Endothelial cell of hepatic sinusoid (primary cell): ENCODE results near the gene GPR37L1.
"Not testable (repeated sequence)": the region's sequence is repeated elsewhere in the genome, so short reads cannot be mapped to it uniquely, and the experiment has no call there.

Source experiments
- in situ Hi-C: cut with HindIII; loops from 2 replicates; pipeline ENCODE4 v1.10.0; 2017; ENCODE audit warnings: low sequenced_read_pairs

The GPR37L1 gene

GRCh38 chr1:202131956-202132821 is 9.5 kb downstream of the GPR37L1 start:
- in situ Hi-C loops: loop anchor here (5.0 kb wide), 1 partner anchor 135 kb away; no protein-coding TSS in a partner anchor

- in situ Hi-C loops: loop anchor here (5.0 kb wide), 1 partner anchor 136 kb away; no protein-coding TSS in a partner anchor
Measured at GRCh38 chr1:202133001-202133400, 10.3 kb downstream of the GPR37L1 start.

GRCh38 chr1:202133496-202133895 is 10.8 kb downstream of the GPR37L1 start:
- in situ Hi-C loops: loop anchor here (5.0 kb wide), 1 partner anchor 136 kb away; no protein-coding TSS in a partner anchor

GRCh38 chr1:202133989-202134388 is 11.3 kb downstream of the GPR37L1 start:
- in situ Hi-C loops: loop anchor here (5.0 kb wide), 1 partner anchor 137 kb away; no protein-coding TSS in a partner anchor

GRCh38 chr1:202134645-202135172 is 12.0 kb downstream of the GPR37L1 start:
- in situ Hi-C loops: loop anchor here (5.0 kb wide), 1 partner anchor 137 kb away; no protein-coding TSS in a partner anchor

- in situ Hi-C loops: no loop called here
Measured at GRCh38 chr1:202135221-202135721, 12.6 kb downstream of the GPR37L1 start.

- in situ Hi-C loops: no loop called here
Measured at GRCh38 chr1:202140833-202141232, 18.1 kb downstream of the GPR37L1 start.

GRCh38 chr1:202141468-202141867 is 18.8 kb downstream of the GPR37L1 start:
- in situ Hi-C loops: not testable (repeated sequence)

GRCh38 chr1:202143011-202143767 is 20.5 kb downstream of the GPR37L1 start:
- in situ Hi-C loops: no loop called here

GRCh38 chr1:202143768-202144401 is 21.2 kb downstream of the GPR37L1 start:
- in situ Hi-C loops: no loop called here

- in situ Hi-C loops: no loop called here
Measured at GRCh38 chr1:202144402-202145067, 21.8 kb downstream of the GPR37L1 start, which contains the start of gene ARL8A. TSS of gene ARL8A (minus strand) at chr1:202144737. CDS start at chr1:202144572, 165 bp downstream.

- in situ Hi-C loops: no loop called here
Measured at GRCh38 chr1:202145068-202145743, 22.5 kb downstream of the GPR37L1 start.

GRCh38 chr1:202145744-202146140 is 23.0 kb downstream of the GPR37L1 start:
- in situ Hi-C loops: not testable (repeated sequence)

- in situ Hi-C loops: no loop called here
Measured at GRCh38 chr1:202146279-202146678, 23.6 kb downstream of the GPR37L1 start.

- in situ Hi-C loops: no loop called here
Measured at GRCh38 chr1:202146993-202147392, 24.3 kb downstream of the GPR37L1 start.

GRCh38 chr1:202148391-202148790 is 25.7 kb downstream of the GPR37L1 start:
- in situ Hi-C loops: no loop called here

- in situ Hi-C loops: no loop called here
Measured at GRCh38 chr1:202149566-202149965, 26.8 kb downstream of the GPR37L1 start.

- in situ Hi-C loops: no loop called here
Measured at GRCh38 chr1:202150187-202150586, 27.5 kb downstream of the GPR37L1 start.

GRCh38 chr1:202150602-202151001 is 27.9 kb downstream of the GPR37L1 start:
- in situ Hi-C loops: no loop called here
